GM12878 (cell line): Measurements from ENCODE around the gene ZBTB39. TPM values are rescaled to one million over a fixed set of nuclear protein-coding genes. Genes with fewer than 3 reads are reported as not detected.

Source experiments
- ASH2L ChIP-seq: fragments of 300-600, 200-600 bp; sonication (generic); IDR thresholded peaks from 2 replicates; pipeline ENCODE4 v1.6.1; 2017; ENCODE audit warnings: low read depth, mild to moderate bottlenecking, borderline replicate concordance
- ATF7 ChIP-seq: fragments of 450-650 bp; IDR thresholded peaks from 2 replicates; pipeline ENCODE4 v1.6.1; 2016; ENCODE audit warnings: low read depth, mild to moderate bottlenecking
- BHLHE40 ChIP-seq, 2 experiments: fragments of 450-650 bp in 1 of 2; IDR thresholded peaks; 2 replicates each; pipeline ENCODE4 v1.6.1; 2011 to 2017; ENCODE audit warnings: low read depth in 2 of 2, borderline replicate concordance in 1 of 2, improper control_type of control experiment in 1 of 2, low read length in 1 of 2, mild to moderate bottlenecking in 1 of 2
- CBX3 ChIP-seq: fragments of 200-600 bp; sonication (generic); IDR thresholded peaks from 2 replicates; pipeline ENCODE4 v1.6.1; 2016; ENCODE audit warnings: low read depth, borderline replicate concordance
- CHD1 ChIP-seq: IDR thresholded peaks from 2 replicates; pipeline ENCODE4 v1.6.1; 2012; ENCODE audit warnings: low read depth, low read length, improper control_type of control experiment
- HCFC1 ChIP-seq: fragments of 150-350 bp; IDR thresholded peaks from 2 replicates; pipeline ENCODE4 v1.6.1; 2014; ENCODE audit warnings: low read length
- HDAC2 ChIP-seq: fragments of 200-600 bp; sonication (generic); IDR thresholded peaks from 2 replicates; pipeline ENCODE4 v1.6.1; 2017
- HDAC6 ChIP-seq: fragments of 200-600 bp; sonication (generic); IDR thresholded peaks from one replicate; pipeline ENCODE4 v1.8.0; 2017; ENCODE audit warnings: antibody characterized with exemption; ENCODE audit not compliant: unreplicated experiment
- IRF4 ChIP-seq: IDR thresholded peaks from 2 replicates; pipeline ENCODE4 v1.6.1; 2011; ENCODE audit warnings: low read depth, low read length
- KAT2A ChIP-seq: conservative IDR thresholded peaks from 2 replicates; pipeline ENCODE4 v1.6.1; 2011; ENCODE audit warnings: low read depth, low read length; ENCODE audit not compliant: control insufficient read depth
- RUNX3 ChIP-seq: IDR thresholded peaks from 2 replicates; pipeline ENCODE4 v1.6.1; 2012; ENCODE audit warnings: low read length, inconsistent platforms
- SIX5 ChIP-seq: IDR thresholded peaks from 2 replicates; pipeline ENCODE4 v1.6.1; 2011; ENCODE audit warnings: mild to moderate bottlenecking, low read depth, low read length, moderate library complexity; ENCODE audit not compliant: severe bottlenecking
- SMAD1 ChIP-seq: fragments of 450-650 bp; IDR thresholded peaks from 2 replicates; pipeline ENCODE4 v1.6.1; 2018; ENCODE audit warnings: mild to moderate bottlenecking, low read depth; ENCODE audit not compliant: partially characterized antibody
- SMAD5 ChIP-seq: IDR thresholded peaks from 2 replicates; pipeline ENCODE4 v1.6.1; 2016; ENCODE audit warnings: antibody characterized with exemption, low read depth
- SP1 ChIP-seq: IDR thresholded peaks from one replicate; pipeline ENCODE4 v1.6.1; 2011; ENCODE audit warnings: low read depth, low read length
- TCF3 ChIP-seq: IDR thresholded peaks from 2 replicates; pipeline ENCODE4 v1.6.1; 2012; ENCODE audit warnings: low read depth, mild to moderate bottlenecking, low read length, borderline replicate concordance; ENCODE audit not compliant: insufficient read depth
- TCF7 ChIP-seq: IDR thresholded peaks from 2 replicates; pipeline ENCODE4 v1.6.1; 2014; ENCODE audit warnings: antibody characterized with exemption, borderline replicate concordance
- YY1 ChIP-seq: IDR thresholded peaks from 2 replicates; pipeline ENCODE4 v1.6.1; 2011; ENCODE audit warnings: low read depth, mild to moderate bottlenecking, low read length
- ZNF217 ChIP-seq: fragments of 450-650 bp; IDR thresholded peaks from 2 replicates; pipeline ENCODE4 v1.6.1; 2017; ENCODE audit warnings: antibody characterized with exemption, mild to moderate bottlenecking
- ZNF622 ChIP-seq: fragments of 450-650 bp; IDR thresholded peaks from 2 replicates; pipeline ENCODE4 v1.6.1; 2017; ENCODE audit warnings: mild to moderate bottlenecking, inconsistent platforms
- polyA plus RNA-seq, 11 experiments: library from polyadenylated mRNA; depleted of rRNA in 4 of 11; unstranded in 6 of 11; stranded (reverse) in 5 of 11; fragments of >200 nt; fragmentation: Nextera tagmentation in 4 of 11; fragmentation: Illumina TruSeq in 1 of 11; extraction: Ambion mirVana in 4 of 11; extraction: Trizol in 1 of 11; gene quantifications; 1 replicate in 1 of 11; 2 replicates in 10 of 11; pipeline versions ENCODE4 v1.2.1 to v1.2.3, GENCODE V29; 2011 to 2016; ENCODE audit warnings: inconsistent platforms in 2 of 11, missing spikeins in 2 of 11, low read depth in 1 of 11
- total RNA-seq, 4 experiments: library from RNA; depleted of rRNA in 3 of 4; stranded (reverse); fragments of >200 nt in 3 of 4; fragmentation: Illumina TruSeq in 1 of 4; extraction: Trizol in 1 of 4; gene quantifications; 2 replicates each; pipeline versions ENCODE4 v1.2.1 to v1.2.3, GENCODE V29; 2013 to 2021
- TF ChIP-seq, protein P1 (sequence below): fragments of 450-650 bp; IDR thresholded peaks from 2 replicates; pipeline ENCODE4 v1.6.1; 2018; ENCODE audit warnings: mild to moderate bottlenecking, low read depth, moderate library complexity; ENCODE audit not compliant: partially characterized antibody
- TF ChIP-seq, protein P2 (sequence below): fragments of 450-650 bp; IDR thresholded peaks from 2 replicates; pipeline ENCODE4 v1.6.1; 2016; ENCODE audit warnings: mild to moderate bottlenecking, moderate library complexity, borderline replicate concordance
- TF ChIP-seq, protein P3 (sequence below): IDR thresholded peaks from 2 replicates; pipeline ENCODE4 v1.6.1; 2011; ENCODE audit warnings: low read depth, mild to moderate bottlenecking, low read length, moderate library complexity, borderline replicate concordance; ENCODE audit errors: extremely low read depth
- TF ChIP-seq, protein P4 (sequence below): fragments of 450-650 bp; conservative IDR thresholded peaks from 2 replicates; pipeline ENCODE4 v1.6.1; 2017; ENCODE audit warnings: mild to moderate bottlenecking, moderate library complexity

Gene ZBTB39
- total and polyA plus RNA-seq, 10 of the 15 experiments (the other 5 are each of a cell fraction or from before 2014, with no cell fraction given) = 0.88 to 6.8 (median 4.4) TPM

DNA sequence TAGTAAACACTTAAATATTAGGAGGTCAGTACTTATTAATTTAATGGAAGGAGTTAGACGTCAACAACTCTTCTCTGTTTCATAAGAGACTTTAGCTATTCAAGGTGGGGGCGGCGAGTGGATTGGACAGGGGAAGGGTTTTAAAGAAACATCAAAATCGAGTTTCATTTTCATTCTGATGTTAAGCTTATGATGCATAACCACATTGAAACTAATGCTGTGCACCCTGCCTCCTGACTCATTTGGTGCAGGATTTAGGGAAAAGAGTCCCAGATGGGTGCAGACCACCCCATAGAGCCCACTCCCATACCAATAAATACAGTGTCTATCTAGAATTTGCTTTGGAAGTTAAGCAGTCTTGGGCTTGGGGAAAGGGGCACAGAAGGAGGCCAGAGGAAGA is 7.4 kb downstream of the ZBTB39 start (continued):
- TF ChIP-seq, protein P1, sequence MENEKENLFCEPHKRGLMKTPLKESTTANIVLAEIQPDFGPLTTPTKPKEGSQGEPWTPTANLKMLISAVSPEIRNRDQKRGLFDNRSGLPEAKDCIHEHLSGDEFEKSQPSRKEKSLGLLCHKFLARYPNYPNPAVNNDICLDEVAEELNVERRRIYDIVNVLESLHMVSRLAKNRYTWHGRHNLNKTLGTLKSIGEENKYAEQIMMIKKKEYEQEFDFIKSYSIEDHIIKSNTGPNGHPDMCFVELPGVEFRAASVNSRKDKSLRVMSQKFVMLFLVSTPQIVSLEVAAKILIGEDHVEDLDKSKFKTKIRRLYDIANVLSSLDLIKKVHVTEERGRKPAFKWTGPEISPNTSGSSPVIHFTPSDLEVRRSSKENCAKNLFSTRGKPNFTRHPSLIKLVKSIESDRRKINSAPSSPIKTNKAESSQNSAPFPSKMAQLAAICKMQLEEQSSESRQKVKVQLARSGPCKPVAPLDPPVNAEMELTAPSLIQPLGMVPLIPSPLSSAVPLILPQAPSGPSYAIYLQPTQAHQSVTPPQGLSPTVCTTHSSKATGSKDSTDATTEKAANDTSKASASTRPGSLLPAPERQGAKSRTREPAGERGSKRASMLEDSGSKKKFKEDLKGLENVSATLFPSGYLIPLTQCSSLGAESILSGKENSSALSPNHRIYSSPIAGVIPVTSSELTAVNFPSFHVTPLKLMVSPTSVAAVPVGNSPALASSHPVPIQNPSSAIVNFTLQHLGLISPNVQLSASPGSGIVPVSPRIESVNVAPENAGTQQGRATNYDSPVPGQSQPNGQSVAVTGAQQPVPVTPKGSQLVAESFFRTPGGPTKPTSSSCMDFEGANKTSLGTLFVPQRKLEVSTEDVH = no peak
- TF ChIP-seq YY1 (no peak), KAT2A (no peak), ASH2L (no peak), ZNF217 (no peak), ZNF622 (no peak), TCF7 (no peak), SMAD1 (no peak), ATF7 (peak; percentile 63; the same call in 1 of the 2 replicates), HCFC1 (no peak), CBX3 (no peak), TCF3 (no peak), BHLHE40 (IDR thresholded peaks at IDR 0.05; ENCODE audit: borderline replicate concordance in 1 of 2, low read depth in 2 of 2, low read length in 1 of 2) (0 out of 4 replicates have a peak, but pooled peaks of 1 of the 2 experiments have one; percentile 7), HDAC6 (no peak), SIX5 (no peak), IRF4 (peak; percentile 68; the same call in 1 of the 2 replicates), SP1 (no peak), SMAD5 (no peak), CHD1 (no peak), RUNX3 (peak; percentile 85), HDAC2 (no peak)
- TF ChIP-seq, protein P2, sequence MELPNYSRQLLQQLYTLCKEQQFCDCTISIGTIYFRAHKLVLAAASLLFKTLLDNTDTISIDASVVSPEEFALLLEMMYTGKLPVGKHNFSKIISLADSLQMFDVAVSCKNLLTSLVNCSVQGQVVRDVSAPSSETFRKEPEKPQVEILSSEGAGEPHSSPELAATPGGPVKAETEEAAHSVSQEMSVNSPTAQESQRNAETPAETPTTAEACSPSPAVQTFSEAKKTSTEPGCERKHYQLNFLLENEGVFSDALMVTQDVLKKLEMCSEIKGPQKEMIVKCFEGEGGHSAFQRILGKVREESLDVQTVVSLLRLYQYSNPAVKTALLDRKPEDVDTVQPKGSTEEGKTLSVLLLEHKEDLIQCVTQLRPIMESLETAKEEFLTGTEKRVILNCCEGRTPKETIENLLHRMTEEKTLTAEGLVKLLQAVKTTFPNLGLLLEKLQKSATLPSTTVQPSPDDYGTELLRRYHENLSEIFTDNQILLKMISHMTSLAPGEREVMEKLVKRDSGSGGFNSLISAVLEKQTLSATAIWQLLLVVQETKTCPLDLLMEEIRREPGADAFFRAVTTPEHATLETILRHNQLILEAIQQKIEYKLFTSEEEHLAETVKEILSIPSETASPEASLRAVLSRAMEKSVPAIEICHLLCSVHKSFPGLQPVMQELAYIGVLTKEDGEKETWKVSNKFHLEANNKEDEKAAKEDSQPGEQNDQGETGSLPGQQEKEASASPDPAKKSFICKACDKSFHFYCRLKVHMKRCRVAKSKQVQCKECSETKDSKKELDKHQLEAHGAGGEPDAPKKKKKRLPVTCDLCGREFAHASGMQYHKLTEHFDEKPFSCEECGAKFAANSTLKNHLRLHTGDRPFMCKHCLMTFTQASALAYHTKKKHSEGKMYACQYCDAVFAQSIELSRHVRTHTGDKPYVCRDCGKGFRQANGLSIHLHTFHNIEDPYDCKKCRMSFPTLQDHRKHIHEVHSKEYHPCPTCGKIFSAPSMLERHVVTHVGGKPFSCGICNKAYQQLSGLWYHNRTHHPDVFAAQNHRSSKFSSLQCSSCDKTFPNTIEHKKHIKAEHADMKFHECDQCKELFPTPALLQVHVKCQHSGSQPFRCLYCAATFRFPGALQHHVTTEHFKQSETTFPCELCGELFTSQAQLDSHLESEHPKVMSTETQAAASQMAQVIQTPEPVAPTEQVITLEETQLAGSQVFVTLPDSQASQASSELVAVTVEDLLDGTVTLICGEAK = no peak; the same call in 1 of the 2 replicates
- TF ChIP-seq, protein P3, sequence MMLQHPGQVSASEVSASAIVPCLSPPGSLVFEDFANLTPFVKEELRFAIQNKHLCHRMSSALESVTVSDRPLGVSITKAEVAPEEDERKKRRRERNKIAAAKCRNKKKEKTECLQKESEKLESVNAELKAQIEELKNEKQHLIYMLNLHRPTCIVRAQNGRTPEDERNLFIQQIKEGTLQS = no peak
- TF ChIP-seq, protein P4, sequence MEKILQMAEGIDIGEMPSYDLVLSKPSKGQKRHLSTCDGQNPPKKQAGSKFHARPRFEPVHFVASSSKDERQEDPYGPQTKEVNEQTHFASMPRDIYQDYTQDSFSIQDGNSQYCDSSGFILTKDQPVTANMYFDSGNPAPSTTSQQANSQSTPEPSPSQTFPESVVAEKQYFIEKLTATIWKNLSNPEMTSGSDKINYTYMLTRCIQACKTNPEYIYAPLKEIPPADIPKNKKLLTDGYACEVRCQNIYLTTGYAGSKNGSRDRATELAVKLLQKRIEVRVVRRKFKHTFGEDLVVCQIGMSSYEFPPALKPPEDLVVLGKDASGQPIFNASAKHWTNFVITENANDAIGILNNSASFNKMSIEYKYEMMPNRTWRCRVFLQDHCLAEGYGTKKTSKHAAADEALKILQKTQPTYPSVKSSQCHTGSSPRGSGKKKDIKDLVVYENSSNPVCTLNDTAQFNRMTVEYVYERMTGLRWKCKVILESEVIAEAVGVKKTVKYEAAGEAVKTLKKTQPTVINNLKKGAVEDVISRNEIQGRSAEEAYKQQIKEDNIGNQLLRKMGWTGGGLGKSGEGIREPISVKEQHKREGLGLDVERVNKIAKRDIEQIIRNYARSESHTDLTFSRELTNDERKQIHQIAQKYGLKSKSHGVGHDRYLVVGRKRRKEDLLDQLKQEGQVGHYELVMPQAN = no peak
